ENCODE measurements around the gene ECE2.
"Not testable (repeated sequence)": the region's sequence is repeated elsewhere in the genome, so short reads cannot be mapped to it uniquely, and the experiment has no call there.

ECE2 gene

DNA sequence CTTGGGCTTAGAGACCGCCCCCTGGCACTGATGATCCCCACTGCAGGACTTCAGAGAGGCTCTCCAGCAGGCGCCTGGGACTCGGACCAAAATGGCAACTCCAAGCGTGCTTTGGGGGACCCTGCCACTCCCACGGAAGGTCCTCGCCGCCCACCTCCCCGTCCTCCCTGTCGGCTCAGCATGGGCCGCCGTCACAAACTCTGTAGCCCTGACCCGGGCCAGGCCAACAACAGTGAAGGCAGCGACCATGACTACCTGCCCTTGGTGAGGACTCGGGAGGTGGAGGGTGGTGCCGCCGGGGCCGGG, 34.7 kb upstream of the ECE2 start:
- DNase-seq: no peak

DNA sequence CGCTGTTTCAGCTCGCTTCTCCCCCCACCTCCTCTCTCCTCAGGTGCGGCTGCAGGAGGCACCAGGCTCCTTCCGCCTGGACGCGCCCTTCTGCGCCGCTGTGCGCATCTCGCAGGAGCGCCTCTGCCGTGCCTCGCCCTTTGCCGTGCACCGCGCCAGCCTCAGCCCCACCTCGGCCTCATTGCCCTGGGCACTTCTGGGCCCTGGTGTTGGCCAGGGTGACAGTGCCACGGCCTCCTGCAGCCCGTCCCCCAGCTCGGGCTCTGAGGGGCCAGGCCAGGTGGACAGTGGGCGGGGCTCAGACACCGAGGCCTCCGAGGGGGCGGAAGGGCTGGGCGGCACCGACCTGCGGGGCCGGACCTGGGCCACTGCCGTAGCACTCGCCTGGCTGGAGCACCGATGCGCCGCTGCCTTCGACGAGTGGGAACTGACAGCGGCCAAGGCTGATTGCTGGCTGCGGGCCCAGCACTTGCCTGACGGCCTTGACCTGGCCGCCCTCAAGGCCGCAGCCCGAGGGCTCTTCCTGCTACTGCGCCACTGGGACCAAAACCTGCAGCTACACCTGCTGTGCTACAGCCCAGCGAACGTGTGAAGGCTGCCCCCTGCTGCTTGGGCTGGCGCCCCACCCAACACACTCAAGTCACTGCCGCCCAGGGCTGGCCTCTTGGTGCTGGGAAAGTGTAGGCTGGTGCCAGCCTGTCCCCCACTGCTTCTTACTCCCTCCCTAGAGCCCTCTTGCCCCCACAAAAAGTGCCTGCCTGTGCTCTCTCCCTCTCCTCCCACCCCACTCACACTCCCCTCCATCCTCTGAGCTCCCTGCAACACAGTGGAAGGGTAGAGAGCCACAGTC, 34.1 kb upstream of the ECE2 start:
- DNase-seq: peak; percentile 70

DNA sequence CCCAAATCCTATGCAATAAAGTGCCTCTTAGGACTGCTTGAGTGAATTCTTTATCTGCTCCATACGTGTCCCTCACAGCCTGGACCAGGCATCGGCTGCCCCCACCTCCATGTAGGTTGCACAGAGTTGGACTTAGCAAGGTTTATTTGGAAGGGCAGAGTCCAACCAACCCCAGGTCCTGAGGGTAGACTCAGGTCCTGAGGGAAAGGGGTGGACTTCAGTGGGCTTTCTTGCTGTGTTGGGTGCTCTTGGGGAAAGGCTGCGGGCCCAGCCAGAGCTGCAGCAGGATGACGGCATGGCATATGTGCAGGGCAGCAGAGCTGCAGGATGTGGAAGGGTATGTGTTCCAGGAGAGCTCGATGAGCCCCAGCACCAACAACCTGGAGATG, 33.5 kb upstream of the ECE2 start:
- DNase-seq: no peak

DNA sequence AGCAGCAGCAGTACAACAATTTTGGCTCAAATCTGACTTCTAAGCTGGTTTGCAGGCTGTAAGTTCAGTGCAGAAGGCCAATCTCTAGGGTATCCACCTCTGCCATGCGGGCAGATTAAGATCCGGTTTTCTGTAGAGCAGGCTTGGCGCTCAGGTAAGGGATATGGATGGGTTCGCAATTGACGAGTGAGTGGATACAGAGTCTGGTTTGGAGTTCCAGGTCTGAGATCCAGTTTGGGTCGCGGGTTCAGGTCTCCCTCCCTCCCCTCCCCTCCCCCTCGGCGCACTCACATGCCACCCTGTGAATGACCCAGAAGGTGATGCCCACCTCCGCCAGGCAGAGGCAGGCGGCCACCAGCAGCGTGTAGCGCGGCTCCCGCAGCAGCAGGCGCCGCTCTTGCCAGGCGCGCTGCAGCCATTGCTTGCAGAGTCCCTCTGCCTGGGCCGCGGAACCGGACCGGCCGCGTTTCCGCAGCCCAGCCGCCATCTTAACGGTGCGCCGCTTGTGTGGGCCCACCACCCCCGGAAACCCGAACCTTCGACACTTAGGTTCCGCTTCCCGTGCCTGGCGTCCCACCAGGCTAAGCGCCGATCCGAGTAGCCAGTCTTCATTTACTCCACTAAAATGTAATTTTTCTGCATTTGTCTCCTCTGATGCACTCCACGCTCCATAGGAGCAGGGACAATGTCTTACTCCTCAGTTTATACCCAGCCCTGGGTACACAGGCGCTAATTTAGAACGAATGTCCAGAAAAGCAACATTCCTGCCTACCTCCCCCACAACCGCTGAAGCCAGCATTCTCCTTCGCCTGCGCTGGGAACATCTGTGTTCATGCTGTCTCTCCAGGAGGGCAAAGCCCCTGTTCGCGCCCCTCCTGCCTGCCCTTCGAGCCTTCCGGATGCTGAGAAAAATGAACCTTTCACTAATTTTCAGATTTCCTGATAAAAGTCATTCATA, 27.1 kb upstream of the ECE2 start, which contains the start of gene ALG3:
Gene ALG3 (minus strand): TSS at position 509 of the 958 bp plus-strand sequence. CDS start 22 bp downstream, at position 487.
- DNase-seq: peak; percentile 58

DNA sequence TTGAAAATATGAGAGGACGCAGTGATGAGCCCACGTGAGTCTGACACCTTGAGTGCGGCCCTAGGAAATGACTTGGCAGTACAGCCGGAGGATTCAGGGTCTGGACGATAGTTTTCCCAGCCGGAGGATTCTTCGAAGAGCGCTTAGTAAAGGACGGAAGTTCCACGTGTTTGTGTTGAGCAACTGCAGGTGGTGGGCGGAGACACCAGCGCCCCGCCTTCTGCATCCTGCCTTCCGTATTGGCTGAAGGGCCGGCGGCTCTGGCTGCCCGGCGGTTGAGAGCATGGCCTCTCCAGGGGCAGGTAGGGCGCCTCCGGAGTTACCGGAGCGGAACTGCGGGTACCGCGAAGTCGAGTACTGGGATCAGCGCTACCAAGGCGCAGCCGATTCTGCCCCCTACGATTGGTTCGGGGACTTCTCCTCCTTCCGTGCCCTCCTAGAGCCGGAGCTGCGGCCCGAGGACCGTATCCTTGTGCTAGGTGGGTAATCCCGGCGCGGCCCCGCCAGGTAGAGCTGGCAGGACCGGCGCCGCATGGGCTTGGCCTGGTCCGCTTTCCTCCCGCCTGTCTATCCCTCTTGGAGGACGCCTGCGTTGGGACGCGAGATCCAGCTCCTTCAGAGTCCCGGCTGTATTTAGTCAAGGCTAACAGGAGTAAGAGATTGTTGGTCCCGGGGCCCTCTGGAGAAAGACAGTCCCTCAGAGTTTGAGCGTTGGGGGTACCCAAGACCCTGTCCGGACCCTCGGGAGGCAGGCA, 26.2 kb upstream of the ECE2 start, which contains the start of gene EEF1AKMT4:
Gene EEF1AKMT4 (plus strand): TSS at position 261 of the 755 bp plus-strand sequence. CDS start 23 bp downstream, at position 284.
- peak; percentile 97 for DNase-seq

DNA sequence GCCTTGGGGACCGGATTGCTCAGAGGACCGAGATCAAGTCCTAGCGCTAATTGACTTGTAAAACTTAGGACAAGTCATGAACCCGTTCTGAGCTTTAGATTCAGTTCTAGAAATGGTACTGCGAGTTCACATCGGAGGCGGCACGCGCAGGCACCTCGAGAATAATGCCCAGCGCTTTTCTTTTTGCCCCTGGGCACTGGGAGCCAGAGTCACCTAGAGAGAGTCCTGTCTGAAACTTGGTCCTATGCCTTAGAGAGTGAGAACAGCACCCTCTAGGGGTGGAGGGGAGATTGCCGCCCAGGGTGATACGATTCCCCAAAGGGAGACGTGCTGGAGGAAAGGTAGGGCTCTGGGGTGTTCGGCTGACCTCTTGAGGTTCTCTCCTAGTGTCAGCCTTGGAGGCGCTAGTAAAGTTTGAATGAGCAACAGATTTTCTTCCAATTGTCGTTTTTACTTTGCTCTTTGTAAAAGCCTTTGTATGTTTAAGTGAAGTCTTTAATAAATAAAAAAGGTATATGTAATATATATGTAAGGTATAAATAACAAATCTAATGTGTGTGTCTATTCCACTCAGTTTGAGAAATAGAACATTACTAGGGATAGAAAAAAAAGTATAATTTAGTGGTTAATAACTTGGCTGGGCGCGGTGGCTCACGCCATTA, 25.5 kb upstream of the ECE2 start:
- peak; percentile 86 for DNase-seq

DNA sequence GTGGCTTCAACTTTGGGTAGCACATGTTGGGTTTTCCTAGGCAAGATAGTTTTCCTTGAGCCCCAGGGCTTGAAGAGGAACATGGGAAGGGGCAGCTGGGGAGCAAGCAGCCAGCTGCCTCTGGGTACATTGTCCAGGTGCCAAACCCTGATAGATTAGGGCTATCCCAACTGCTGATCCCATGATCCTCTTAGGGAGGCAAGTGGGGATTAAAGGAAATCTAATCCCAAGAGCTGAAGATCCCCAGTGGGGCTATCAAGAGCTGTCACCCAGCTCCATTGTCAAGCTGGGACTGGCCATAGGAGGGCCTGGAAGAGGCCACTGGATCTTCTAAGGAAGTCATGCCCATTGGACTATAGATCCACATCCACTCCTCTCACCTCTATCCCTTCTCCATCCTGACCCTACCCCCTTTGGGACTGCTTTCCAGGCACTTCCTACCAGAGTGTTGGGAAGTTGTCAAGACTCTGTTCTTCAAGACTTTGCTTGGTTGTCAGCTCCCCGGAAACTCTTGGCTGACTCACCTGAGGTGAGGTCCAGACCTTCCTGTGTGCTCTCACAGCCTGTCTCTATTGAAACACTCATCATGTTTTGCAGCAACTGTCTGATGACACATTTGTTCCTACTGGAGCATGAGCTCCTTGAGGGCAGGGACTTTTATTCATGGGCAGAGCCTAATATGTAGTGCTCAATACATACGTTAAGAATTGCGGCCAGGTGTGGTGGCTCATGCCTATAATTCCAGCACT, 20.4 kb upstream of the ECE2 start:
- DNase-seq: no peak

DNA sequence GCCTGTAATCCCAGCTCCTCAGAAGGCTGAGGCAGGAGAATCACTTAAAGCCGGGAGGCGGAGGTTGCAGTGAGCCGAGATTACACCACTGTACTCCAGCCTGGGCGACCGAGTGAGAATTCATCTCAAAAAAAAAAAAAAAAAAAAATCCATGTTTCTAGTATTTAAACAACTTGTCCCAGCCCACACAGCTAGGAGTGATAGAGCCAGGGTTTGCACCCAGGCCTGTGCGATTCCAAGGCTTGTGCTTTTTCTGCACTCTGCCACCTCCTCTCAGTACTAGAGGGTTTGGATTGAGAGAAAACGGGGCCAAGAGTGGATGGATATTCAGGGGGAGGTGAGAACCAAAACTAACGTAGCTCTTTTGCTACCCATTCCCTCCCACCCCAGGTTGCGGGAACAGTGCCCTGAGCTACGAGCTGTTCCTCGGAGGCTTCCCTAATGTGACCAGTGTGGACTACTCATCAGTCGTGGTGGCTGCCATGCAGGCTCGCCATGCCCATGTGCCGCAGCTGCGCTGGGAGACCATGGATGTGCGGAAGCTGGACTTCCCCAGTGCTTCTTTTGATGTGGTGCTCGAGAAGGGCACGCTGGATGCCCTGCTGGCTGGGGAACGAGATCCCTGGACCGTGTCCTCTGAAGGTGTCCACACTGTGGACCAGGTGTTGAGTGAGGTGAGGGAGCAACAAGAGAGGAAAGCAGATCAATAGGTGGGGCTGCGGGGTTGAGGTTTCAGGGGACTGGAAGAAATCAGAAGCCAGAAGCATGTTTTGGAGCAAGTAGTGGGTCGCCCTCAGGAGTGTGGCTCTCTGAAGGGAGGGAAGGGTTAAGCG, 18.5 kb upstream of the ECE2 start:
- DNase-seq: no peak

DNA sequence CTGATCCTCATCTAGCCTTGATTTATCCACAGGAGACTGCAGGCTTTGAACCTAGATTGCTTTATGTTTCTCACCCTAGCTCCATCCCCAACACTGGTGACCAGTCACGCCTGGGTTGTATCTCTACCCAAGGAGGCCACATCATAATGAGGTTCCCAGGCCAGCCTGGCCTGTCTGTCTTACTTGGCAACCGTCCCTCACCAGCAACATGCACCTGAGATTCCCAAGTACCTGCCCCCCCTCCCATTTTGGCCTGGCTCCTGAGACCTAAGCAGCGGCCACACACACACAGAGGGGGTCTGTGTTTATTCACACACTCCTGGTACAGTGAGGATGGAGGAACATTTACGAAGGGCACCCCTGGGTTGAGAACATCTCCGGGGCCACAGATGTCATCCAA, 16.9 kb upstream of the ECE2 start:
- no peak for DNase-seq

DNA sequence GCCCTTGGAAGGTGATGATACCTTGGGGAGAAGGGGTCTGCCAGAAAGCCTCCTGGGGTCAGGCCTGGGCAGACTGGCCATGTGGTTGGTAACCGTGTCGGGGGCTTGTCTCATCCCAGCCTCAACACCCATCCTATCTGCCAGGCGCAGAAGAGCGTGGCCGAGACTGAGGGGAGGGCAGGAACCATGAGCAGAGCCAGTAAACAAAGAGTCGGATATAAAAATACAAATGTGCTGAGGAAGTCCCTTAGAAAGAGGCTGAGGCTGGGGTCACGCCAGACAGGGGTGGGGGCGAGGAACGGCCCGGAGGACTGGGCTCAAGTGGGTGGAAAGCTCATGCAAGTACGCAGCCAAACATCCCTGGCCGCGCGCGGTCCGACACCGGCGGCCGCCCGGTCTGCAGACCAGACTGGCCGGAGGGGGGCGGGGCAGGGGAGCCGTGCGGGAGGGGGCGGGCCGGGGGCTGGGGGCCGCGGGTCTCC, 16.4 kb upstream of the ECE2 start:
- DNase-seq: no peak

DNA sequence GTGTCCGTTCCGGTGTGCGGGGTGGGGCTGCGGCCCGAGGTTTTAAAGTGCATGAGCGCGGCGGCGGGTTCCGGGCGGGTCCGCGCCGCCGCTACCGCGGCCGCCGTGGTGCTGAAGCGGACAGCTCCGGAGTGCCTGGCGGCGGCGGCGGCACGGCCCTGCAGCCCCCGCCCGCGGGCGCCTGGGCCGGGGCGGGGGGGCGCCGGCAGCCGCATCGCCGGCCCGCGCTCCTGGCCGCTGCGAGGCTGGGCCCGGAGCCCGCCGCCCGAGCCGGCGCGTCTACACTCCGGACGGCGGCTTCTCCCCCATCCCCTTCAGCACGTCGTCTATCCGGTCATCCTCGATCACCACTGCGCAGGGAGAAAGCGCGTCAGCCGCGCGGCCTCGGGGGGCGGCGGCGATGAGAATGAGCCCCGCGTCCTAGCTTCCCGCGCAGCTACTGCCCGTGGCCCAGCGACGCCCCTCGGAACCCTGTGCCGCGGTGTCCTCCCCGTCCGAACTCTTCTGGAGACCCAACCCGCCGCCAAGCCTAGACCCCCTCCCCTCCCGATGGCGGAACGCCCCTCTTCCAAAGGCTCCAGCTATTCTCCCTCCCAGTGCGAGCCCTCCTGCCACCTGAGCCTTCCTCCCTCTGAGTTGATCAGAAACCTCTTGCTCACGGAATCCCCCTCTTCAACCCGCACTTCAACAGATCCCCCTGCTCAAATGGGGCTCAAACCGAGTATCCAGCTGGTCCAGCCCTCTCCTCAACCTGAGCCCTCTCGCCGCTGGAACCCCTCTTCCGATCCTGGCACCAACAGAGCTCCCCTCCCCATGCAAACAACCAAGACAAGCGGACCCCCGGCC, 15.7 kb upstream of the ECE2 start:
- DNase-seq: no peak

DNA sequence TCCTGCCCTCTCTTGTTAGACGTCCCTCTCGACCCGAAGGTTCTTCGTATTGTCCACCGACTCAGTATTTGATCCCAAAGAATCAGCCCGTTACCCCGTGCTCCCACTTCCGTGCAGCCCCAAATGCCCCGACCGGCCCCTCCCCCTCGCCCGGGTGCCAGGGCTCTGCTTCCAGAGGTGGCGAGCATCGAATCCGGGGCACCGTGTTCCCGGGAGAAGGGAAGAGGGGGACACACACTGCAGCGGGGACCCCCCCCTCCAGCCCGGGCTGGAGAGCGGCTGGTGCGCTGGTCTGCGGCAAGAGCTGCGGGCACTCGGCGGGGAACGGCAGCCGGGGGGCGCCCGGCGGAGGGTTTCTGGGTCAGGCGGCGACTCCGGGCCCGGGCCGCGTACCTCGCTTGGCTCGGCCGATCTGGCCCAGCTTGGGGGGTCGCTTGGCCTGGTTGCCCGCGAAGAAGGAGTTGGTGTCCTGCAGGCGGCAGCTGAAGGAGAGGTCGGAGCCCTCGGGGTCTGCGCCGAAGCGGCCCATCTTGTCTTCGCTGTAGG, 15.0 kb upstream of the ECE2 start:
- DNase-seq: no peak

DNA sequence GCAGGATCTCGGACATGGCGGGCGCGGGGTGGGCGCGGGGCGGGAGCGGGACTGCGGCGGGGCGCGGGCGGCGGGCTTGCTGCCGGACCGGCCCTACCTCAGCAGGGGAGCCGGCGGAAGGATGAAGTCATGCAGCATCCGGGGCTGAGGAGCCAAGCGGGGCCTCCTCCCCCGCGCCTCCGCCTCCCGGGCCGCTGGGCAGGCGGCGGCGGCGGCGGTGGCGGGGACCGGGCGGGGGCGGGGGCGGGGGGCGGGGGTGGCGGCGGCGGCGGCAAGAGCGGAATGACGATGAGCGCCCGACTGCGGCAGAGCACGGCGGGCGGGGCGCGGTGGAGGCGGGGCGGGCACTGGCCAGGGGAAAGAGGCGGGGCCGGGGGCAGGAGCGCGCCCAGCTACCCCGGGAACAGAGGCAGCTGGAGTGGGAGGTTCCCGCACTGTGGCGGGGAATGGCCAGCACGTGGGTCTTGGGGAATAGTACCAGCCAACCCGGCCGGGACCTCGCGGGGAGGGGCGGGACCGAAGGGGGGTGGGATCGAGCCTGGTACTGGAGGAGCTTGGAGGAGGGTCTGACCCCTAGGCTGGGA, 14.5 kb upstream of the ECE2 start, which contains the start of gene CAMK2N2:
Gene CAMK2N2 (minus strand): TSS at position 284 of the 584 bp plus-strand sequence. CDS start 268 bp downstream, at position 16.
- peak; percentile 75 for DNase-seq

DNA sequence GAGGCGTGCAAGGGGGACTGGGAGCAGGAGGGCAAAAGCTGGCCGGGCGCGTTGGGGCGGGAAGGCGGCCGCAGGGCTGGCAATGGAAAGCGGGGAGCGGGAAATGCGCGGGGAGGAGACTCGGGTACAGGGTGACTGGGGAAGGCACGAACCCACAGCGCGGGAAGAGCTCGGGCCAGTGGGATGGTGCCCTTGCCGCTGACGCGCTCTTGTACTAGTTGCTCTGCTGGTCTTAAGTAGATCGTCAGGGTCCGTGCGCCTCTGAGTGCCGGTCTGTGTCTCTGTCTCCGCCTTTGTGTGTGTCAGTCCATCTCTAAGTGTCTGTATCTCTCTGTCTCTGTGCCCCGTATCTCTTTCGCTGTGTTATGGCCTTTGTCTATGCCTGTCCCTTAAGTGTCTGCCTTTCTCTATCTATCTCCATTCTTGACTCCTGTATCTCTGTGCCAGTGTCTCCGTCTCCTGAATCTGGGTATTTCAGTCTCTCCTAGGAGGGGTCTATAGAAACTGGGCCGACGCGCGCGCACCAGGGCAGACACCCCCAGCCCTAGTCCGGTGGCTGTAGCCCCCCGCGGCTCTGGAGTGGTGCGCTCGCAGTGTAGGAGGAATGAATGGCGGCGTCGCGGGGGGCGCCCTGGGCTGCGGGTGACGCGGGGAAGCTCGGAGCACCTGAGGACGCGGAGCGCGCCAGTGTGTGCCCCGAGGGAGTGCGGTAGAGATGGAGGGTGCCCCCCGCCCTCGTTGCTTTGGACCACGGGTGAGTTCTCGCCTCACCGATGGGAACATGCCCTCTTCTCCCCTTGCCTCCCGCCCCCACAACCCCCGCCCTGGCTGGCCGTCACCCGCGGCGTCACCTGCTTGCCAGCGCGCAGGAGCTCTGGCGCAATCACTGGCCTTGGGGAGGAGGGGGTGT, 13.7 kb upstream of the ECE2 start:
- DNase-seq: peak; percentile 75

DNA sequence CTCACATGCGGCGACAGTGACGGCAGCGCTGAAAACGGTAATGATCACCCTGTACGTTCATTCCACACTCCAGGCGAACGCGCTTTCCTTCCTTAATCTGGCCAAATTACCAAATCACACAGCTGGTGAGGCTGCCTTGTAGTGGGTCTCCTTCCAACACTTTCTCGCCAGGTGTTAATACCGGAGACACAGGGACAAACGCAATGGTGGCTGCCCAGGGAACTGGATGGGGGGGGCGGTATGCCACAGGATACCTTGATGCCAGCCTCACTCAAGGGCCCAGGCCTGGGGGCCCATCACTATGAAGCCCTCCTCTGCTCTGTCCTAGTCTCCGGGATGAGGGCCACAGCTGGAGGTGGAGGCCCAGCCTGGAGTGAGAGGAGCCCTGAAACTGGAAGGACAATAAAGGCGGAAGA, 13.1 kb upstream of the ECE2 start:
- DNase-seq: peak; percentile 9

DNA sequence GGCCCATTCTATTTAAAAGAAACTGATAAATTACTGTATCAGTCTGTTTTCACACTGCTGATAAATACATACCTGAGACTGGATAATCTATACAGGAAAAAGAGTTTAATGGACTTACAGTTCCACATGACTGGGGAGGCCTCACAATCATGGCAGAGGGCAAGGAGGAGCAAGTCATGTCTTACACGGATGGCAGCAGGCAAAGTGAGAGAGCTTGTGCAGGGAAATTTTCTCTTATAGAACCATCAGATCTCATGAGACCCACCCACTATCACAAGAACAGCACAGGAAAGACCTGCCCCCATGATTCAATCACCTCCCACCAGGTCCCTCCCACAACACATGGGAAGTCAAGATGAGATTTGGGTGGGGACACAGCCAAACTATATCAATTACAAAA, 8.6 kb upstream of the ECE2 start:
- not testable (repeated sequence) for DNase-seq

DNA sequence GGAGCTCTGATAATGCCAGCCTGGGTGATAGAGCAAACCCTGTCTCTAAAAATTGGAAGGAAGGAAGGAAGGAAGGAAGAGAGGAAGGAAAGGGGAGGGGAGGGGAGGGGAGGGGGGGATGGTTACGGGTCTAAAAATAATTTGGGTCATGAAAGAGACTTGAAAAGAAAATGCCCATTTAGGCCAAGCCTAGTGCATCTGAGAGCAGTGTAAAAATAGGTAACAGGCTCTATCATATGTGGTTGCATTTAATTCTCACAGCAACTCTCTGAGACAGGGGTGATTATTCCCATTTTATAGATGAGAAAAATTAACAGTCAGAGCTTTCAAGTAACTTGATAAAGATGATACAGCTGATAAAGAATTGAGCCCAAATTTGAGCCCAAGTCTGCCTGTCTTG, 3.6 kb upstream of the ECE2 start:
- DNase-seq: no peak

DNA sequence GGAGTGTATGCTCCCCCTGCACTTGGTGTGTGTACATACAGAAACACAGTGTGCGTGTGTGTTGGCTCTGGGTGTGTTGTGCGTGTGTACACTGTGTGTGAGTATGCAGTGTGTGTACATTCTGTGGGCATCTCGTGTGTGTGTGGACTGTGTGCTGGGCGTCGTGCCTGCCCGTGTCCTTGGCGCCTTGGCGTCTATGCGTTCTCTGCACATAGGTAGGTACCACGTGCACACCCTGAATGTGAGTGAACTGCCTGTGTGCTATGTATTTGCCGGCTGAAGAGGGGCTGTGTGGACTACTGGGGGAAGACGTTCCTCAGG, 481 bp upstream of the ECE2 start:
- DNase-seq: no peak
